Subcutaneous abdominal adipose tissue (tissue), 5 donors: ENCODE data around the gene TPST1.
"Not testable (repeated sequence)": the region's sequence is repeated elsewhere in the genome, so short reads cannot be mapped to it uniquely, and the experiment has no call there.

Source experiments
- H3K27ac ChIP-seq: one replicate; pipeline ENCODE4 v1.7.0; 2013; ENCODE audit warnings: low read depth, mild to moderate bottlenecking, inconsistent platforms, low read length, moderate library complexity
- H3K27me3 ChIP-seq, 5 donors: one replicate each; pipeline ENCODE4 v1.7.0; 2013; ENCODE audit warnings: low read length in 5 of 5, inconsistent platforms in 1 of 5; ENCODE audit not compliant: control insufficient read depth in 5 of 5, insufficient read depth in 4 of 5
- H3K36me3 ChIP-seq, 5 donors: one replicate each; pipeline ENCODE4 v1.7.0; 2013; ENCODE audit warnings: low read length in 5 of 5; ENCODE audit not compliant: control insufficient read depth in 5 of 5, insufficient read depth in 5 of 5
- H3K4me1 ChIP-seq, 5 donors: one replicate each; pipeline ENCODE4 v1.7.0; 2013; ENCODE audit warnings: low read length in 5 of 5, mild to moderate bottlenecking in 3 of 5, moderate library complexity in 1 of 5; ENCODE audit not compliant: control insufficient read depth in 5 of 5, insufficient read depth in 5 of 5
- H3K4me3 ChIP-seq, 5 donors: one replicate each; pipeline ENCODE4 v1.7.0; 2013; ENCODE audit warnings: low read length in 5 of 5, low read depth in 1 of 5
- H3K9ac ChIP-seq, 5 donors: one replicate each; pipeline ENCODE4 v1.7.0; 2013; ENCODE audit warnings: low read length in 5 of 5, mild to moderate bottlenecking in 4 of 5, moderate library complexity in 3 of 5
- H3K9me3 ChIP-seq, 5 donors: one replicate each; pipeline ENCODE4 v1.7.0; 2013; ENCODE audit warnings: low read length in 5 of 5; ENCODE audit not compliant: control insufficient read depth in 5 of 5
- donor health status: healthy.
- donor health status: healthy.
- donor health status: healthy.
- donor health status: healthy.
- donor health status: healthy.

TPST1 gene

GRCh38 chr7:66380272-66380888, 175.2 kb downstream of the TPST1 start:
- Histone ChIP-seq H3K4me3 (no peak overlapping the region), H3K9ac (no peak overlapping the region), H3K36me3 (peaks cover 0 to 29% (median 18%) of the 10 kb centered on the region in 5 donors), H3K27ac (no peak overlapping the region), H3K27me3 (no peaks in the 10 kb centered on the region), H3K4me1 (no peaks in the 10 kb centered on the region), H3K9me3 (peaks cover 0 to 14% (median 6%) of the 10 kb centered on the region in 5 donors)

GRCh38 chr7:66382182-66382923, 177.2 kb downstream of the TPST1 start:
- not testable (repeated sequence) for H3K4me1 ChIP-seq, H3K4me3 ChIP-seq, H3K27ac ChIP-seq, H3K9ac ChIP-seq, H3K27me3 ChIP-seq
- peaks cover 0 to 29% (median 17%) of the 10 kb centered on the region in 5 donors for H3K36me3 ChIP-seq
- peaks cover 0 to 14% (median 6%) of the 10 kb centered on the region in 5 donors for H3K9me3 ChIP-seq

- not testable (repeated sequence) for H3K27ac ChIP-seq, H3K4me3 ChIP-seq, H3K4me1 ChIP-seq, H3K9me3 ChIP-seq, H3K27me3 ChIP-seq, H3K9ac ChIP-seq, H3K36me3 ChIP-seq
These were observed 180.2 kb downstream of the TPST1 start for GRCh38 chr7:66385191-66385905.

- H3K4me1 ChIP-seq, H3K9ac ChIP-seq, H3K4me3 ChIP-seq, H3K9me3 ChIP-seq, H3K27ac ChIP-seq, H3K27me3 ChIP-seq: not testable (repeated sequence)
- H3K36me3 ChIP-seq: peaks cover 0 to 15% (median 2%) of the 10 kb centered on the region in 5 donors
These were observed 190.0 kb downstream of the TPST1 start for GRCh38 chr7:66395128-66395571.

GRCh38 chr7:66396052-66396451, 190.9 kb downstream of the TPST1 start:
- not testable (repeated sequence) for H3K27me3 ChIP-seq, H3K4me1 ChIP-seq, H3K9ac ChIP-seq, H3K4me3 ChIP-seq, H3K27ac ChIP-seq, H3K9me3 ChIP-seq
- H3K36me3 ChIP-seq: peaks cover 0 to 18% (median 5%) of the 10 kb centered on the region in 5 donors

- not testable (repeated sequence) for H3K4me3 ChIP-seq, H3K9me3 ChIP-seq, H3K27me3 ChIP-seq, H3K27ac ChIP-seq, H3K4me1 ChIP-seq, H3K9ac ChIP-seq
- H3K36me3 ChIP-seq: peaks cover 4 to 28% (median 7%) of the 10 kb centered on the region in 5 donors
These were observed 193.7 kb downstream of the TPST1 start for GRCh38 chr7:66398841-66399240.

- H3K9me3 ChIP-seq: no peaks in the 10 kb centered on the region
- no peak overlapping the region for H3K27ac ChIP-seq
- no peaks in the 10 kb centered on the region for H3K4me1 ChIP-seq
- no peaks in the 10 kb centered on the region for H3K27me3 ChIP-seq
- H3K4me3 ChIP-seq: no peak overlapping the region
- no peak overlapping the region for H3K9ac ChIP-seq
- H3K36me3 ChIP-seq: peaks cover 4 to 28% (median 7%) of the 10 kb centered on the region in 5 donors
These were observed 194.4 kb downstream of the TPST1 start for GRCh38 chr7:66399566-66399965.

- no peaks in the 10 kb centered on the region for H3K27me3 ChIP-seq
- H3K36me3 ChIP-seq: peaks cover 4 to 26% (median 7%) of the 10 kb centered on the region in 5 donors
These were observed 195.3 kb downstream of the TPST1 start for GRCh38 chr7:66400400-66400799.

GRCh38 chr7:66401126-66401525, 196.0 kb downstream of the TPST1 start:
- not testable (repeated sequence) for H3K4me1 ChIP-seq, H3K27me3 ChIP-seq, H3K9me3 ChIP-seq, H3K4me3 ChIP-seq, H3K27ac ChIP-seq, H3K9ac ChIP-seq
- H3K36me3 ChIP-seq: peaks cover 4 to 25% (median 7%) of the 10 kb centered on the region in 5 donors

More at GRCh38 chr7:66400400-66400799, 195.3 kb downstream of the TPST1 start:
- H3K9ac ChIP-seq: no peak overlapping the region
- no peak overlapping the region for H3K27ac ChIP-seq
- H3K4me1 ChIP-seq: no peaks in the 10 kb centered on the region
- no peak overlapping the region for H3K4me3 ChIP-seq
- no peaks in the 10 kb centered on the region for H3K9me3 ChIP-seq

- H3K27me3 ChIP-seq, H3K4me1 ChIP-seq: not testable (repeated sequence)
These were observed 196.8 kb downstream of the TPST1 start for GRCh38 chr7:66401932-66402331.

More at GRCh38 chr7:66401932-66402331, 196.8 kb downstream of the TPST1 start:
- H3K36me3 ChIP-seq: peaks cover 4 to 25% (median 9%) of the 10 kb centered on the region in 5 donors
- H3K9me3 ChIP-seq, H3K9ac ChIP-seq, H3K4me3 ChIP-seq, H3K27ac ChIP-seq: not testable (repeated sequence)
